COLO829 (cell line): Measurements from ENCODE around the gene ENOSF1.

Experiments used
- DNase-seq: peaks from one replicate; pipeline ENCODE4 v3.0.0; 2012; ENCODE audit warnings: low spot score

The ENOSF1 gene

DNA sequence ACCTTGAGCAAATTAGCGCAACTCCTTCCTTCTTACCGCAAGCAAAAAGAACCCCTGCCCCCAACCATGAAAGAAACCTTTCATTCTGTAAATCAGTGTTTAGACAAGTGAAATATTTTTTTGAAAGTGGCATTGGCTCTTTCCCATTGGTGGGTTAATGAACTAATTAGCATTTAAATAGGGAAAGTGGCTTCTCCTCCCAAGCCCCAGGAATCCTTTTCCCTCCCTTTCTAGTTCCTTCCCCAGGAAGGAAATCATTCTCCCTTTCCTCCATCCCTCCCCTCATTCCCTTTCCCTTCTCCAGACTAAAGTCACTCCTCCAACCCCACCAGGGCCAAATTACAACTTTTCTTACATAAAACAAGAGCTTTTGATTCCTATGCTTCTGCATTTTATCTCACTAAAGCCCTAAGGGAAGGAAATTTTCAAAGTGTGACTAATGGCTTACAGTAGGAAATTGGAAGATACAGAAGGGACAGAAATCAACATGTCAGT is 77.8 kb downstream of the ENOSF1 start:
- peak; percentile 60 for DNase-seq

DNA sequence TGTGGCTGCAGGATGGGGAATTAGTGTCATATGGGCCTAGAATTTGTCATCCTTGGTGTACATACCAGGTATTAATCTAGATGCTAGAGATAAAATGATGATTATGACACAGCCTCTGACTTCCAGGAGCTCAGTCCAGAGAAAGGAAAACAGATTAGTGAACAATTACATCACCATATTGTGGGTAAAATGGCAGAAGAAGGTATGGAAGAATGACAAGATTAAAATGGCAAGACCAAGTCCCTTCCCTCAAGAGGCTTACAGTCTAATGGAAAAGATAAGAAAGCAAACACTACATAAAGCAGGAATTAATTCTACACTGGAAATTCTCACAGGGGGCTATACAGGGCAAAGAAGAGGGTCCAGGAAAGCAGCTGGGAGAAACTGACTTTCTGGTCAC is 80.9 kb downstream of the ENOSF1 start:
- no peak for DNase-seq

DNA sequence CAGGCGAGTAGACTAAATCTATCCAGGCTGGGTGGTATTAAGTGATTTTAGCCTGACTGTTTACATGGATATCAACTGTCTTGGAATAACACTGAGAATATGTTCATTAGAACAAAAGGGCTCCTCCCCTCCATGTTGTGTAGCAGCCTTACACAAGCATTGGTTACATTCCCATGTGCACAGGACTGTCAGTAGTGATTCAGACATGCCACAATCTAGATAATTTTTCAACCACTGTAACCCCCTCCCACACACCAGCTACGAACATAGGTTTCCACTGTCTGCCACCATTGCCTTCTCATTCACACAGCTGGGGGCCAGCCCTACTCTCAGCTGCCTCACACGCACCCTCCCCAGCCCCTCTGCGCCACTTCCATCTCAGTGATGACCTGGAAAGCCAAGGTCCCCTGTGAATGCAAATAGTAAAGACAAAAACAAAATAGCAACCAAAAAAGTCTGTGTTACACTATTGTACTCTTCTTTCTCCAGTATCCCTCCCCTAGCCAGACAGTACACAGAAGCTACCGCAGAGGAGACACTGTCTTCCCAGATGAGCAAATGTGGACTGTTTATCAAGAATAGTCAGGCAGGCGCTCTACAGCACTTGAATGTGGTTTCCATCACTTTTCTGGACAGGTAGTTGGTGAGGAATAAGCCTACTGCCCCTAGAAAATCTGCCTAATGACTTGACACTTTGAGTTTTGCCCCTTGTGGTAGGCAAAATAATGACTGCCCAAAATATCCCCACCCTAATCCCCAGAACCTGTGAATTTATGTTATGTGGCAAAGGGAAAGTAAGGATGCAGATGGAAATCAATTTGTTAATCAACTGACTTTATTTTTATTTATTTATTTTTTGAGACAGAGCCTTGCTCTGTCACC is 82.9 kb downstream of the ENOSF1 start:
- no peak for DNase-seq

DNA sequence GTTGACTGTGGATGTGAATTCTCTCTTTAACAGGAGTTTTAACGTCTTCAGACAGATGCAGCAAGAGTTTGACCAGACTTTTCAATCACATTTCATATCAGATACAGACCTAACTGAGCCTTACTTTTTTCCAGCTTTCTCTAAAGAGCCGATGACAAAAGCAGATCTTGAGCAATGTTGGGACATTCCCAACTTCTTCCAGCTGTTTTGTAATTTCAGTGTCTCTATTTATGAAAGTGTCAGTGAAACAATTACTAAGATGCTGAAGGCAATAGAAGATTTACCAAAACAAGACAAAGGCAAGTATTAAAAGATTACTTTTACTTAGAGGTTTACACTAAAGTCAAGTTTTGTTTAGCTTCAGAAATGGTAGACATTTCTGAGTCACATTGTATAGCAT is 85.2 kb downstream of the ENOSF1 start:
- no peak for DNase-seq

DNA sequence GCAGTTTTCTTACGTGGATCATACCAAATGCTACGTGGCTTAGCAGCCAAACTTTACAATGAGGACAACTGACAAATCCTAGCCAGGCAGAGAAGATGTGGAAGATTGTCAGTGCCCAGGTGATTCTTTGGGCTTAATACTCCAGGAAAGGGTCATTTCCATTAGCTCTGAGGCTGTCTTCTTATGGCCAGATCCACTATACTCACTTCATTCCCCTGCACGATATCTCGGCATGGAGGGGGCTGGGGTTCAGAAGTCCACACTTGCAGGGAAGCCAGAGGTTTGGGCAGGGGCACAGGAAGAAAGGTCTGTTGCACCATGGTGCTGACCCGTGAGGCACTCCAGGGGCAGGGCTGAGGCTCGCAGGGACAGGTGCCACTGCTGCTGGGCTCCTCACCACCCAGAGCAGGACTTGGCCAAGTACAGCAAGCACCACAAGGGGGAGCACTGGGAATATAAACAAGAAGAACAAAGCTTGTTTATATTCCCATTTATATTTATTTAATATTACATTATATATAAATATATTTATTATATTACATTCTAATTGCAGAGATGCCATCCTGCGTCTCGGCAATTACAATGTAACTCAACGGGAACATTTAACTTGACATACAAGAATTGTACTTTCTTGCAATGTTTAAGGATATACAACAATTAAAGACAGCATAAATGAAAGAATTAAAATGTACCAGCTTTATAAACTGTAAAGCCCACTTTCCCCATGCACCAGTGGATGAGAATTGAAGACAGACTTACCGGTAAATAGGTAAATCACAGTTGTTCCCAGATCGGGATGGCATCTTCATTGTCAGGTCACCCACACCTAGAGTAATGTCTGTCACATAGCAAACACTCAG is 88.4 kb downstream of the ENOSF1 start:
- no peak for DNase-seq

DNA sequence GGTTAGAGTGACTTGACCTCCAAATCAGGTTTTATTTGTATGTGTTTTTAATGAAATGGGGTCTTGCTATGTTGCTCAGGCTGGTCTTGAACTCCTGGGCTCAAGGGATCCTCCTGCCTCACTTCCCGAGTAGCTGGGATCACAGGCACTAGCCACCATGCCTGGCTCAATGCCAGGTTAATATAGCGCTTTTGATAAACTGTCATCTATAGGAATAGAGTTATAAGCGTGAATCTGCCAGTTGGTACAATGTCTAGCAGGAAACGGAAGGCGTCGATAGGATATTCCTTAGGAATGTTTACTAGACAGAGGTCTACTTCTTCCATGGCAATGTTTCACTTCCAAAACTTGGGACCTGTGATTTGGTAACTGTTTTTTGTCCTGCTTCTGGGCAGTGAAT is 90.1 kb downstream of the ENOSF1 start:
- DNase-seq: no peak

DNA sequence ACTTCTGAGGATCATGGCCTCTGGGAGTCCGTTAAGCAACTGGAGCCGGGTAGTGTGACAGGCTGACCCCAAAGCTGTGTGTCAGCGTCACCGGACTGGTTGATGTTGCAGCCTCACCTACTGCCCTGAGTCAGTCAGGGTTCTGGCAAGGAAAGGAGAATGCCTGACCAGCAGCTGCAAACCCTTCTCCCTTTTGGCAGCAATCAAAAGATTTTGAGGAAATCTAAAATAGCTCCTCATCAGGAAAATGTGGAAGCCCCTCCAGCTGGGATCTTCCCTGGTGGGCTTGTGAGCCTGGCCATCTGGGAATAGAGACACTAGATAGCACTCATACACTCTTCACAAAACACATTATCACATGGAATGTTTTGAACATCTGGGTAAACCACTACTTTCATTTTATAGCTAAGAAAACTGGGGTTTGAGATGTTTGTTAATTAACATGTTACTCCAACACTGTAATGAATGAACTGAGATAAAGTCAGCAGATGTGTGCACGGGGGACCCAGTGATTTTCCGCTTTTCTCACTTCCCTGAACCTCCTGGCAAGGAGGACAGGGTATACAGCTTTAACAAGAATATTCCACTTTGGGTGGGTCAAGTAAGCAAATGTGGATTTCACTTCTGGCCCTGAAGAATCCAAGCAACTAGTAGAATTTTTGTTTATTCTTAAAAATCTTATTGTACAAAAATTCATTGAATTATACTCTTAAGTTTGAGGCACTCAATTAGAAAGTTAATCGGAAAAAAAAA is 91.0 kb downstream of the ENOSF1 start:
- no peak for DNase-seq
